KMS-11 (cell line): ENCODE measurements around the gene TCF12.

Experiments
- H2AFZ ChIP-seq: fragments of 200-600 bp; sonication (generic); 2 replicates; pipeline ENCODE4 v1.6.1; 2016; ENCODE audit warnings: antibody characterized with exemption, mixed run types, low read depth
- H3K27ac ChIP-seq: fragments of 200-600 bp; sonication (generic); 2 replicates; pipeline ENCODE4 v1.6.1; 2016; ENCODE audit warnings: mild to moderate bottlenecking, mixed run types
- H3K27me3 ChIP-seq: fragments of 200-600 bp; sonication (generic); 2 replicates; pipeline ENCODE4 v1.6.1; 2017; ENCODE audit warnings: mild to moderate bottlenecking, low read depth, mixed run types, moderate library complexity; ENCODE audit not compliant: insufficient read depth
- H3K36me3 ChIP-seq: fragments of 200-600 bp; sonication (generic); 2 replicates; pipeline ENCODE4 v1.6.1; 2017; ENCODE audit warnings: mild to moderate bottlenecking, mixed run types; ENCODE audit not compliant: insufficient read depth
- H3K4me1 ChIP-seq: fragments of 200-600 bp; sonication (generic); 2 replicates; pipeline ENCODE4 v1.6.1; 2016; ENCODE audit warnings: mild to moderate bottlenecking, low read depth, mixed run types; ENCODE audit not compliant: poor library complexity, severe bottlenecking
- H3K4me2 ChIP-seq: fragments of 200-600 bp; sonication (generic); 2 replicates; pipeline ENCODE4 v1.7.0; 2016; ENCODE audit warnings: mild to moderate bottlenecking, mixed run types
- H3K4me3 ChIP-seq: fragments of 200-600 bp; sonication (generic); IDR thresholded peaks from 2 replicates; pipeline ENCODE4 v1.6.1; 2017; ENCODE audit warnings: low read depth, low read length, mixed read lengths; ENCODE audit not compliant: insufficient read depth
- H3K79me2 ChIP-seq: fragments of 200-600 bp; sonication (generic); 2 replicates; pipeline ENCODE4 v1.6.1; 2016; ENCODE audit warnings: low read depth, mixed run types; ENCODE audit not compliant: insufficient read depth
- H3K9ac ChIP-seq: fragments of 200-600 bp; sonication (generic); 2 replicates; pipeline ENCODE4 v1.6.1; 2016; ENCODE audit warnings: mild to moderate bottlenecking, mixed run types
- H4K20me1 ChIP-seq: fragments of 200-600 bp; sonication (generic); 2 replicates; pipeline ENCODE4 v1.6.1; 2016; ENCODE audit warnings: mild to moderate bottlenecking, mixed run types; ENCODE audit not compliant: insufficient read depth
- CTCF ChIP-seq: fragments of 200-600 bp; sonication (generic); conservative IDR thresholded peaks from 2 replicates; pipeline ENCODE4 v1.6.1; 2017; ENCODE audit warnings: low read depth, mild to moderate bottlenecking, antibody characterized with exemption, low read length, moderate library complexity, mixed read lengths

Gene TCF12

GRCh38 chr15:57089815-57090495 lies 171.5 kb downstream of the TCF12 start:
- H3K9ac ChIP-seq, result no peak overlapping the region
- no peak overlapping the region for H3K4me3 ChIP-seq
- H3K36me3 ChIP-seq, result no peaks in the 10 kb centered on the region
- H3K27me3 ChIP-seq, result no peaks in the 10 kb centered on the region
- no peak for TF ChIP-seq CTCF
- H4K20me1 ChIP-seq, result no peaks in the 10 kb centered on the region
- H3K27ac ChIP-seq, result no peak overlapping the region
- H2AFZ ChIP-seq, result no peak overlapping the region
- peaks cover 14% of the 10 kb centered on the region for H3K4me1 ChIP-seq
- peaks cover 4% of the 10 kb centered on the region; the same call in 1 of the 2 replicates for H3K79me2 ChIP-seq
- no peak overlapping the region for H3K4me2 ChIP-seq

- H4K20me1 ChIP-seq, result no peaks in the 10 kb centered on the region
- no peak overlapping the region for H3K4me2 ChIP-seq
- no peak overlapping the region for H3K9ac ChIP-seq
- no peaks in the 10 kb centered on the region for H3K36me3 ChIP-seq
- peaks cover 4% of the 10 kb centered on the region; the same call in 1 of the 2 replicates for H3K79me2 ChIP-seq
- no peak overlapping the region for H3K27ac ChIP-seq
- H3K4me3 ChIP-seq, result no peak overlapping the region
- peaks cover 14% of the 10 kb centered on the region for H3K4me1 ChIP-seq
- H2AFZ ChIP-seq, result no peak overlapping the region
- TF ChIP-seq CTCF, result no peak
- no peaks in the 10 kb centered on the region for H3K27me3 ChIP-seq
Observed at GRCh38 chr15:57090496-57090859, 172.0 kb downstream of the TCF12 start.

- no peak overlapping the region for H2AFZ ChIP-seq
- no peaks in the 10 kb centered on the region for H4K20me1 ChIP-seq
- peaks cover 4% of the 10 kb centered on the region; the same call in 1 of the 2 replicates for H3K79me2 ChIP-seq
- H3K4me3 ChIP-seq, result no peak overlapping the region
- no peaks in the 10 kb centered on the region for H3K36me3 ChIP-seq
- no peak overlapping the region for H3K27ac ChIP-seq
- no peak for TF ChIP-seq CTCF
- peaks cover 14% of the 10 kb centered on the region for H3K4me1 ChIP-seq
- no peak overlapping the region for H3K9ac ChIP-seq
- H3K27me3 ChIP-seq, result no peaks in the 10 kb centered on the region
- no peak overlapping the region for H3K4me2 ChIP-seq
Observed at GRCh38 chr15:57091636-57092035, 173.2 kb downstream of the TCF12 start.

GRCh38 chr15:57092252-57092651 lies 173.8 kb downstream of the TCF12 start:
- peaks cover 14% of the 10 kb centered on the region for H3K4me1 ChIP-seq
- TF ChIP-seq CTCF, result no peak
- no peak overlapping the region for H3K4me3 ChIP-seq
- H3K27ac ChIP-seq, result no peak overlapping the region
- H3K4me2 ChIP-seq, result no peak overlapping the region
- H4K20me1 ChIP-seq, result no peaks in the 10 kb centered on the region
- H3K27me3 ChIP-seq, result no peaks in the 10 kb centered on the region
- H3K79me2 ChIP-seq, result peaks cover 4% of the 10 kb centered on the region; the same call in 1 of the 2 replicates
- H3K9ac ChIP-seq, result no peak overlapping the region
- no peaks in the 10 kb centered on the region for H3K36me3 ChIP-seq
- no peak overlapping the region for H2AFZ ChIP-seq
